ENCODE results near the gene PLBD1. TPM values are rescaled to one million over a fixed set of nuclear protein-coding genes. Genes with fewer than 3 reads are reported as not detected.

The PLBD1 gene
- total and polyA plus RNA-seq, 8 donors = 0.87 to 38.2 (median 8.3) TPM; not detected in 2

GRCh38 chr12:14554281-14555007 is 13.2 kb downstream of the PLBD1 start:
- Histone ChIP-seq H3K27ac (peak overlapping the region; percentile 3 to 69 (median 47)), H3K4me1 (peaks cover 12 to 30% (median 16%) of the 10 kb centered on the region in 4 donors), H3K36me3 (peaks cover 0 to 4% (median 0%) of the 10 kb centered on the region in 4 donors), H3K27me3 (no peaks in the 10 kb centered on the region), H3K4me3 (no peak overlapping the region), H3K9me3 (no peaks in the 10 kb centered on the region)
- DNase-seq = peak; percentile 92 to 95
- no peak for TF ChIP-seq EP300 (IDR thresholded peaks at IDR 0.05)
- no peak for TF ChIP-seq POLR2A (IDR thresholded peaks at IDR 0.05)
- TF ChIP-seq CTCF (IDR thresholded peaks at IDR 0.05) = peak in 1 of 7 experiments; percentile 16
- TF ChIP-seq POLR2AphosphoS5 (IDR thresholded peaks at IDR 0.05) = peak in 2 of 3 donors; percentile 12 to 49
- 11 to 20% (median 13%) methylated on average over 9 of the region's 9 CpGs for WGBS, 5 donors
- intact Hi-C loops (cut with DNase I; ENCODE audit: low total_unique reads) = no loop called here

GRCh38 chr12:14548609-14549008 is 19.1 kb downstream of the PLBD1 start:
- no peaks in the 10 kb centered on the region for H3K9me3 ChIP-seq
- H3K4me3 ChIP-seq = no peak overlapping the region
- no peak for DNase-seq
- H3K27me3 ChIP-seq = no peaks in the 10 kb centered on the region
- H3K36me3 ChIP-seq = peaks cover 0 to 4% (median 0%) of the 10 kb centered on the region in 4 donors
- TF ChIP-seq POLR2AphosphoS5 (IDR thresholded peaks at IDR 0.05) = no peak
- TF ChIP-seq CTCF (IDR thresholded peaks at IDR 0.05) = no peak
- TF ChIP-seq EP300 (IDR thresholded peaks at IDR 0.05) = no peak
- no peak for TF ChIP-seq POLR2A (IDR thresholded peaks at IDR 0.05)
- intact Hi-C loops (cut with DNase I; ENCODE audit: low total_unique reads) = no loop called here
- H3K27ac ChIP-seq = no peak overlapping the region
- H3K4me1 ChIP-seq = peaks cover 0 to 1% (median under 1%) of the 10 kb centered on the region in 4 donors
- WGBS, 5 donors = 86 to 95% (median 91%) methylated on average over 6 of the region's 6 CpGs

- Histone ChIP-seq H3K4me1 (no peaks in the 10 kb centered on the region), H3K36me3 (no peaks in the 10 kb centered on the region), H3K4me3 (no peak overlapping the region), H3K9me3 (no peaks in the 10 kb centered on the region), H3K27ac (no peak overlapping the region), H3K27me3 (no peaks in the 10 kb centered on the region)
- intact Hi-C loops (cut with DNase I; ENCODE audit: low total_unique reads) = no loop called here
- DNase-seq = no peak
- TF ChIP-seq POLR2AphosphoS5 (IDR thresholded peaks at IDR 0.05) (no peak), POLR2A (IDR thresholded peaks at IDR 0.05) (no peak), CTCF (IDR thresholded peaks at IDR 0.05) (no peak), EP300 (IDR thresholded peaks at IDR 0.05) (no peak)
- WGBS, 5 donors = 94 to 98% (median 97%) methylated on average over 4 of the region's 4 CpGs
Observed at GRCh38 chr12:14547571-14547970, 20.1 kb downstream of the PLBD1 start.

GRCh38 chr12:14545144-14546124 is 22.2 kb downstream of the PLBD1 start:
- H3K27ac ChIP-seq = no peak overlapping the region
- DNase-seq = no peak
- intact Hi-C loops (cut with DNase I; ENCODE audit: low total_unique reads) = no loop called here
- TF ChIP-seq CTCF (IDR thresholded peaks at IDR 0.05) (no peak), POLR2AphosphoS5 (IDR thresholded peaks at IDR 0.05) (no peak), EP300 (IDR thresholded peaks at IDR 0.05) (no peak)
- H3K36me3 ChIP-seq = no peaks in the 10 kb centered on the region
- no peaks in the 10 kb centered on the region for H3K4me1 ChIP-seq
- H3K27me3 ChIP-seq = no peaks in the 10 kb centered on the region
- no peak overlapping the region for H3K4me3 ChIP-seq
- no peaks in the 10 kb centered on the region for H3K9me3 ChIP-seq
- WGBS, 5 donors = 83 to 86% (median 85%) methylated on average over 7 of the region's 7 CpGs
